ENCODE results near the gene AGK. TPM values are rescaled to one million over a fixed set of nuclear protein-coding genes. Genes with fewer than 3 reads are reported as not detected.

AGK gene
- total RNA-seq, 1 donor from 2014 or later, result 46.5 TPM

DNA sequence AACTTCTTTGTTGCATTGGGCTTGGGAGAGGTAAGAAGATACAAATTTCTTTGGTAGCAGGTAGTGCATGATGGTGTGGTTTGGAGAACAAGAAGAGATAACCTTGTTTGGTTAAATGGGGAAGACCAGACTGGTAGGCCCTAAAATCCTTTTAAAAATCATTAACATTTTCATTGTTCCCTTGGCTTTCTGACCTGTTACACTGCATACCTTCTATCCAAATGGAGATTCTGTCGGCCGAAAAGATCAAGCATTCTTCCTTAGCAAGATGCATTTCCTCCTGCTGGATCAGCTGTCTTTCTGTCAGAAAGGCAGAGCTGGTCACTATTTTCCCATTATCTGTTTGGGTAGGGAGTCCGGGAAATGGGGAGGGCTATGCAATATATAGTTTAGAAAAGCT is 33.7 kb downstream of the AGK start:
- DNase-seq (ENCODE audit: low spot score in 2 of 2) (no peak), FAIRE-seq (no peak)

DNA sequence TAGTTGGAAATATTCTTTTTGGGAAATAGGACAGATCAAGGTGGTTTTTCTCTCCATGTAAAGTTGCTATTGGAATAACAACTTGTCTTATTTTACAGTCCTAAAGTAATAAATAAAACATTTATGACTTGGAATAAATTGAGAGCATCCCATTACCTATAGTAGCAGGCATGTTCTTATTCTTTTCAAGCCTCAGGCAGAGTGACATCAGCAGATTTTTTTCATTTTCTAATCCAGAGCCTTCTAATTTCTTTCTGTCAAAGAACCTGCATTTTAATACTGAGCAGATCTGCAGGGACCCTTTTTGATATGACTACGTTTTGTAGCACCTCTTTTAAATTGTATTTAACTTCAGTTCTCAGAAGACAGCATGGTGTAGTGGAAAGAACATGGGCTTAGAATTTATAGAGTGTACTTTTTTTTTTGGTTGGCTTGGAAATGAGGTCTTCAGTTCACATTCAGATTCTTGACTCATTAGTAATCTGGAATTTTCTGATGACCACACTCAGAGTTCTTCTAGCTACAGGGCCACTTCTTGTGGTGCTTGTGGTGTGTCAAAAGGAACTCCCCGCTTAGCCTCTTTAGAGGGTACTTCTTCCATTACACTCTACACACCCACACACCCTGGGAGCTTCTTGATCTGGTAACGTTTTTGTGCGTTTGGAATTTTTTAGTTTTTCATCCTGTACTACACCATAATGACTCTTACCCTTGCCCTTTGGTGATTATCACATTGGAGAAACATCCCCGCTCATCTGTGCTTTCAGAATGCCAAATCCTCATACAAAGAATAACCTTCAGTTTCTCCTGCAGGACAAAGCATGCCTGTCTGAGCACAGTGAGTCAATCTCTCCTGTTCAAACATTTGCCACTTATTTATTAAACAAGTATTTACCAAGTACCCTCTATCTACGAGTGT is 34.6 kb downstream of the AGK start:
- no peak for DNase-seq (ENCODE audit: low spot score in 2 of 2)
- FAIRE-seq, result no peak

DNA sequence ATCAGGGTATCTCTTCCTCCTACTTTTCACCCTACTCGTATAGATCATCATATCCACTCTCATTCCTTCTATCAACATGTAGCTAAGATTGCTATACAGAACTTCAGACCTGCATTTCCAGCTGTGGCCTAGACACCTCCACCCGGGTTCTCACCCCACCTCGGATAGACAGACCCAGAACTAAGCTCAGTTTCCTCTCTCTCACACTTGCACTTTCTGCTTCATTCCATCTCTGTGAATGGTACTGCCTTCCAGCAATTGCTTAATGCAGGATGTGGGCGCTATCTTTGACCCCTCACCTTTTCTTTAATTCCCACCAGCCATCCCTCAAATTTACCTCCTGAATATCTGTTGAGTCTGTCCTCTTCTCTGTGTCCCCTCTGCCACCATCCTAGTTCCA is 35.7 kb downstream of the AGK start:
- FAIRE-seq, result no peak
- no peak for DNase-seq (ENCODE audit: low spot score in 2 of 2)

DNA sequence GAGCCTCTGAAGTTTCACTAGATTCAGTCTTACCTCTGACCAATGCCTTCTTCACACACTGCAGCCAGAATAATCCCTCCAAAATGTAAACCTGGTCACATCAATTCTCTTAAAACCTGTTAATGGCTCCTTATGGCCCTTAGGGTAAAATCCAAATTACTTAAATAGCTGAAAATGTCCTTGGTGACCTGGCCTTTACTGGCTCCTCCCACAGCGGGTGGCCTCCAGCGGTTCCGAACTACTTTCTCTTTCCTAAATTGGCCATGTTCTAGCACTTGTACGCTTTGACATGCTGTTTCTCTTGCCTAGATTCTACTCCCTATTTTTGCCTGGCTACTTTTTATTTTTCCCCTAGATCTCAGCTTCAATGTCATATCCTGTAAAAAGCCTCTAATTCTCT is 36.1 kb downstream of the AGK start:
- no peak for FAIRE-seq
- DNase-seq (ENCODE audit: low spot score in 2 of 2), result no peak

DNA sequence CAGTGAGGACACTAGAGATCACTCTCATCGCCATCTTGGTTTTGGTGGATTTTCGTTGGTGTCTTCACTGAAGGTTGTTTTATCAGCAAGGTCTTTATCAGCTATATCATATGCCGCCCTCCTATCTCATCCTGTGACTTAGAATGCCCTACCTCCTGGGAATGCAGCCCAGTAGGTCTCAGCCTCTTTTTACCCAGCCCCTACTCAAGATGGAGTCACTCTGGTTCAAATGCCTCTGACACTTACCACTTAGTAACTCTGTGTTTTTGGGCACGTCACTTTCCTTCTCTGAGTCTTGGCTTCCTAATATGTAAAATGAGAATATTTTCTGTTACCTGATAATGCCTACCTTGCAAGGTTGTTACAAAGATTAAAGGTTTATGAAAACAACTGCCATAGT is 37.7 kb downstream of the AGK start:
- DNase-seq (ENCODE audit: low spot score in 2 of 2) (no peak), FAIRE-seq (no peak)

DNA sequence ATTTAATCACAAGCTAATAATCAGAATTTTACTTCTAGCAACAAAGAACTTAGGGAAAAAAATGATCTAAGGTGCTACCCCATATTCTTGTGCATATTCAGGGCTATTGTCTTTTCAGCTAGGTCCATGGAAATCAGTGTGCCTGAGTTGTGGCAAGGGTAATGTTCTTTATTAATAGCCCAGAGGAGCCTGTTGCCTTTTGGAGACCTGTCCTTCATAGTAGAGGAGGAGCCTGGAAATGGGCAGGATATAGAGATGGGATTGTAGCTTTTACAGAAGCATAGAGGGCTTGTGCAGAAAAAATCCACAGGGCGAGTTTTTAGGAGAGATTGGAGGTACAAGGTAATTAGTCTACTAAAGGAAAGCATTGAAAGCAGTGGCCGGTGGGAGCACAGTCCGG is 38.9 kb downstream of the AGK start:
- no peak for FAIRE-seq
- no peak for DNase-seq (ENCODE audit: low spot score in 2 of 2)

DNA sequence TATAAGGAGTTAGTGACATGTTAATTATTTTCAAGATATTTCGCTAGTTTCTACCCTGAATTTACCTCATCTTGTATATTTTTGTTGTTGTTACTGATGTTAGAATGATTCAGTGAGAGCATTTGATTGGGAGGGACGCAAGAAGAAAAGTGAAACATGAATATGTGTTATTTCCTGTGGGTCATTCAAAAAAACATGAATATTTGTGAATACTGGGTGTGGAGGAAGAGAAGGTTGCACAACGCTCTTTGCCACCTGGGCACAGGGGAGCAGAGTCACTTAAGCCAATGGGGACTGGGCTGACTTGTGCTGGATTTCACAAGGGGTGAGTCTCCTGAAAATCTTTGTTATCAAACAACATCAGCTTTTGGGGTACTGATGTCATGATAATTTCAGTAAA is 39.5 kb downstream of the AGK start:
- FAIRE-seq (no peak), DNase-seq (ENCODE audit: low spot score in 2 of 2) (no peak)

DNA sequence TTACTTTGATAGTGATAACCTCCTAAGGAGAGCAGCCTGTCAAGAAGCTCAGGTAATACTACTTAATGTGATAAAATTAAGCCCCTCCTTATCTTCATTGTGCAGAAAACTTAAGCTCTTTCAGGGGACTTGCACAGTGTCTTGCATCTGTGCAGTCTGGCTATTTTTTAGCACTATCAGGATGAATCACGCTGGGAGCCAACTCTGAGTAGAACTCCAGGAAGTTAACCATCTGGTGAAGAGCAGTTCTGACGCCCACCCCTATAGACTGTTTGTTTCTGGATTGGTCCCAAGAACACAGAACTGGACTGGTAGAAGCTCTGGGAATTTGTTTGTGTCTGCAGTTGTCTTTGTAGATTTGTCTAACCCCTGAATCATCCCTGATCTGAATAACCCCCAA is 41.9 kb downstream of the AGK start:
- DNase-seq (ENCODE audit: low spot score in 2 of 2) (no peak), FAIRE-seq (no peak)

DNA sequence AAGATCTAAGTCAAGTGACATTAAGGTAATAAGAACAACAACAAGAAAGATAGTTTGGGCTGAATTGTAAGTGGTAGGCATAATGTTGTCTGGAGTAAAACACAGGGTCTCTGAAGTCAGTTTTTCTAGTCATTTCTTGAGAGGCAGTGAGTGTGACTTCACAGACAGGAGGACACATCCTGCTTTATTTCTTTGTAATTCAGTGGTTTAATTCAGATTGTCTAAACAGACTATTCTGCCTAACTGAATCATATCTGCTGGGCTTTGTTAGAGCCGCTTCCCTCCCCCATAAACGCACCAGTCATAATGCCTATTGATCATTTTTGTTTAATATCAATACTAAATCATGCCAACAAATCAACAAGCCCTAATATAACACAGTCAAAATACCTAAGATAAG is 46.8 kb downstream of the AGK start:
- FAIRE-seq (no peak), DNase-seq (ENCODE audit: low spot score in 2 of 2) (no peak)

DNA sequence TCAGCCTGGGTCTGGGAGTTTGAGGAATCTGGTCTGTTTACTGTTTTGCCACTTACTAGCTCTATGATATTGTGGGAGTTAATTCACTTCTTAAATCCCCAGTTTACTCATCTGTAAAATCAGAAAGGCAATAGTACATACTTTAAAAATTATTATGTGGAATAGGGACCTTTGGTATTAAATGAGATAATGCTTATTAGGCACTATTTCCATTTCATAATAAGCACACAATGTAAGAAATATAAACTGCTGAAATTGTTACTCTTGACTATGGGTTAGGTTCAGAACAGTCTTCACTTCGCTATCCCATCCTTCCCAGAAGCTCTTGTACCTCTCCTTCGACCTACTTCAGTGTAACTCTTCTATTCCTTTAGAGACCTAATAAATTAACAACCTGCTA is 47.2 kb downstream of the AGK start:
- no peak for FAIRE-seq
- no peak for DNase-seq (ENCODE audit: low spot score in 2 of 2)

DNA sequence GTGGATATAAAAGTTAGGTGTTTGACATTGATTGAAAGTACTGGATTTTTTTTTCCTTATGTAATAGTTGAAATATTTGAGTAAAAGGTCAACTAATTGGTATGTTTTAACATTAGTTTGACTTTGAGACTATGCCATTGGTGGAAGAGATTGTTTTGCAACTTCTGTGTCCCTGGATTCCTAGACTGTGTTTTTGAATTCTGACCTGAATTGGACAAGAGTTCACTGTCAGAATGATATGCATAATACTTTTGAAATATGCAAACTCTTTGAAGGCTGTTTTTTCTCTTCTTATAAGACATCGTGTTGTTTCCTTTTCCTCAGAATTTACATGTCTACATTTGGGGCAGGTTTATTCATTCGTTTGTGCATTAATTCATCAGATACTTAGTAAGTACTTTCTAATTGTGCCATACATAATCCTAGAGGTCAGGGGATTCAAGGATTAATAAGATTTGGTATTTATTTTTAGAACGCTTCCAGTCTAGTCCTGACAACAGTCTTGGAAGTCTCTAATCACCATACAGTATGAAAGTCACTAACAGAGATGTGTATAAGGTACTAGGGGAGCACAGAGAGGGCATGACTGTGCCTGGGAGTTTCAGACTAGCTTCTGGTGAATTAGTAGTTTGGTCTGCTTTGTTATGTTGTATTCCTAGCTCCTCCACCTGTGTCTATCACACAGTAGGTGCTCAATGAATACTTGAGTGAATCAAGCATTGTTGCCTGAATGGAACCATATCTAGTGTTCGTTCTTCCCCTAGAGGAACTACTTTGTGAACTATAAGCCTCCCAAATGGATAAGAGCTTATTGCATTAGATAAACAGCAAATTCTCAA is 49.2 kb downstream of the AGK start:
- FAIRE-seq, result no peak

DNA sequence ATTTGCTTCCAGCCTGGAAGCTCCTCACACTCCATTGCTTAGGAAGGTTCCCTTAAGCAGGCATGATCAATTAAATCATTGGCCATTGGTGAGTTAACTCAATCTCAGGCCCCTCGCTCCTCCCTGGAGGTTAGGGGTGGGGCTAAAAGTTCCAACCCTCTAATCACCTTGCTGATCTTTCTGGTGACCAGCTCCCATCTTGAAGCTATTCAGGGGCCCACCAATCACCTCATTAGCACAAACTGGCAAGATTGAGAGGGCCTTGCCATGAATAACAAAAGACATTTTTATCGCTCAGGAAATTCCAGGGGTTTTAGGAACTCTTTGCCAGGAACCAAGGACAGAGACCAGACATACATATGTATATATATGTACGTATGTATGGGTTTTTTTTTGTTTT is 58.4 kb downstream of the AGK start:
- DNase-seq (ENCODE audit: low spot score in 2 of 2), result no peak
- FAIRE-seq, result no peak

More for the DNA sequence above, 49.2 kb downstream of the AGK start:
- DNase-seq (ENCODE audit: low spot score in 2 of 2), result no peak

DNA sequence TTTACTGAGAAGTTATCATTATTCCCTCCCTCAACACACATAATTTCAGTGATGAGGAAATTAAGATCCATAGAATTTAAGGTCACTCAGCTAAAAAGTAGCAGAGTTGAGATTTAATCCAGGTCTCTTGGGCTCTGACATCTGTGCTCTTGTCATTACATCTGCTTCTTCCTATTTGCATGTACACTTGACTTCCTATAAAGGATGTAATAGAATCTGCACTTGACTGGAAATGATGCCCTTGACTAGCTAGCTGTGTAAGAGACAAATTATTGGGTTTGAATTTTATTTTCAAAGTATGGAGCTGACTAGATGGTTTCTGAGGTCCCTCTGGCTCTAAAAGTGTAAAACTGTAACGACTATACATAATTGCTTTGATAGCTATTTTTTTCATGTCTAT is 59.5 kb downstream of the AGK start:
- FAIRE-seq, result no peak
- no peak for DNase-seq (ENCODE audit: low spot score in 2 of 2)

DNA sequence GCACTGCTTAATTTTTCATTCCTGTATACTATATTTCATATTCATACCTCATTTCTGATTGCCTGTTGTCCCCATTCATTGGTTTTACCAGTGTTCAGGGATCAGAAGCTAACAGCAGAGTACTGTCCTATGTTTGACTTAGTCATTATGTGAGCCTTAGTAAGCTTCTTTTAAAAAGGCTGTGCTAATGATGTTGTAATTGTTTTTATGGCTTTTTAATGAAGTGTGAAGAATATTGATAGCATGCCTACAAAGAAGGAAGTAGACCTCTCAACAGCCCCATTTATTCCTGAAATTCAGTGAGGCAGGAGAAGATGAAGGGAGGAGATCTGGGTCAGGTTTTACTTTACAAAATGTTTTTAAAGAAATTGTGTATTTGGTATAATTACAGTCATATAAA is 61.7 kb downstream of the AGK start:
- no peak for DNase-seq (ENCODE audit: low spot score in 2 of 2)

DNA sequence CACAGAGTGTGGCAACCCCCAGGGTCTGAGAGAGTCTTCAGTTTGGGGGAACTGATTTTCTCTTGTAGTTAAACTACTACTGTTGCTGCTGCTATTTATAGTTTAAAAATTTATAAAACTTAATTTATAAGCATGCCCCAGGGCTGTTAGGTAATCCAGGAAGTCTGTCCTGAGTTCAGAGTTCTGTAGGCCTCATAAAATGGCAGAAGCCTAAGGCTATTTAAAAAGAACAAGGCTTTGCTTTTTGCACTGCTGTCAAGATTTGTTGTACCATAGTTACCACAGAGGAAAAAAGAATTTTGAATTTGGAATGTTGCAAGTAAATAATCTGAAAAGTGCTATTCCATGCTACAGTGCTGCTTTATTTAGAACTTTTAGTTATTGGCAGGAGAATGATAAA is 66.1 kb downstream of the AGK start:
- DNase-seq (ENCODE audit: low spot score in 2 of 2) (no peak), FAIRE-seq (no peak)

More for the DNA sequence above, 61.7 kb downstream of the AGK start:
- no peak for FAIRE-seq

DNA sequence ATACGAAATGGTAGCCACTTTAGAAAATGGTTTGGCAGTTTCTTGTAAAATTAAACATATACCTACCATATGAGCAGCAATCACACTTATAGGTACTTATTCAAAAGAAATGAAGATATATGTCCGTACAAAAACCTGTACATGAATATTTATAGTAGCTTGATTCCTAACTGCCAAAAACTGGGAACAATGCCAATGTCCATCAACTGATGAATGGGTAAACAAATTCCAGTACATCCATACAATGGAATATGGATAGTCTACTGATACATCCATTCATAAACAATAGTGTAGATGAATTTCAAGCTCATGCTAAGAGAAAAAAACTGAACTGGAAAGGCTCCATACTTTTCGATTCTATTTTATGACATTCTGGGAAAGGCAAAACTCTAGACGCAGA is 68.5 kb downstream of the AGK start:
- FAIRE-seq (no peak), DNase-seq (ENCODE audit: low spot score in 2 of 2) (no peak)

DNA sequence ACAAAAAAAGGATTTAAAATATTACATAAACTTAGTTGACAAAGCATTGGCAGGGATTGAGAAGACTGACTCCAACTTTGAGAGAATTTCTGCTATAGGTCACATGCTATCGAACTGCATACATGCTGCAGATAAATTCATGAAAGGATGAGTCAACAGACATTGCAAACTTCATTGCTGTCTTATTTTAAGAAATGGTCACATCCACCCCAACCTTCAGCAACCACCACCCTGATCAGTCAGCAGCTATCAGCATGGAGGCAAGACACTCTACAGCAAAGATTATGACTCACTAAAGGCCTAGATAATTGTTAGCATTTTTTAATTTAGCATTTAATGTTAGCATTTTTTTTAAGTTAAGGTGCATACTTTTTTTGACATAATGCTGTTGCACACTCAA is 73.6 kb downstream of the AGK start:
- FAIRE-seq, result no peak

DNA sequence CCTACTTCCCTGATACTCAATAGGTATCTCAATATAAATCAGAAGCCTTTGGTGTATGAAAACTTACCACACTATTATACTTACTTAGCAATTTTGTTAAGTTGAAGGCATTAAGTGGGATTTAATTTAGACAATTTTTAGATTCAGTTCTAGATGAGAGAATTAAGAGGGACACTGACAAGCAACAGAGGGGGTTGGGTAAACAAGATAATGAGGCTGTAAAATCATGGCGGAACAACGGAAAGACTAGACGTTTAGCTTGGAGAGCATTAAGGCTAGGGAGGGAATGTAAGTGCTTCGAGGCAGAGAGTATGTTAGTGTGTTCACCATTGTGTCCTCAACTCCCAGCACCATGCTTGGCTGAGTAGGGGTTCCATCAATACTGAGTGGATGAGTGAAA is 79.4 kb downstream of the AGK start:
- DNase-seq (ENCODE audit: low spot score in 2 of 2) (no peak), FAIRE-seq (no peak)

More for the DNA sequence above, 73.6 kb downstream of the AGK start:
- no peak for DNase-seq (ENCODE audit: low spot score in 2 of 2)

DNA sequence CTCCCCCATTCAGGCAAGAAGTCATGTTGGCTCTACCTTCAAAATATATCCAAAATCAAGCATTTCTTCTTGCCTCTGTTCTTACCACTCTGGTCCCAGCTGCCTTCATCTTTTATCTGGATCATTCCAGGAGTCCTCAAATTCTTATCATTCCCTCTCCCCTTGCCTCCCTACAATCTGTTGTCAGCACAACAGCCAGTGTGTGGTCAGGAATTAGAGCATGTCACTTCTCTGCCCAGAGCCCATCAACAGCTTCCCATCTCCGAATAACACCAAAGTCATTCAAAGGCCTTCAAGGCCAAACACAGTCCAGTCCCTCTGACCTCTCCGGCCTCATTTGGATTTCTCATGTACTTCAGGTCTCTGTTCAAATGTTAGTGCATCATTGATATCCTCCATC is 80.3 kb downstream of the AGK start:
- no peak for DNase-seq (ENCODE audit: low spot score in 2 of 2)
- FAIRE-seq, result no peak

DNA sequence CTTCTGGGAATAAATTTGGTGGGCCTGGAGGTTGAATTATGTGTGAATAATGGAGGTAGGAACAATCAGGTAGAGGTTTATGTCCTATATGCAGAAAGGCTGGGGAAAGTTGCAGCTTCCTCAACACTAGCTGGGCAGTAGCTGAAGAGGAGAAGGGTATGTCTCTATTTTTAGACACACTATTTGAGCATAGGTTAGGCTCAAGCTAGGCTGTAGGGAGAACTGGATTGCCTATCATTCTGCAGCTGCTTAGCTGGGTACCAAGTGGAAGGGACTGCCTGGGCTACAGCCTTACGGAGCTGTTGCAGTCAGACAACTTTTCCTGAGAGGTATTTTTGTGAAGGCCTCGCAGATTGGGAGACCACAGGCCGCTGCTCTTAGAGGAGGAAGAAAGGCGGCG is 82.9 kb downstream of the AGK start:
- no peak for DNase-seq (ENCODE audit: low spot score in 2 of 2)
- FAIRE-seq, result no peak

DNA sequence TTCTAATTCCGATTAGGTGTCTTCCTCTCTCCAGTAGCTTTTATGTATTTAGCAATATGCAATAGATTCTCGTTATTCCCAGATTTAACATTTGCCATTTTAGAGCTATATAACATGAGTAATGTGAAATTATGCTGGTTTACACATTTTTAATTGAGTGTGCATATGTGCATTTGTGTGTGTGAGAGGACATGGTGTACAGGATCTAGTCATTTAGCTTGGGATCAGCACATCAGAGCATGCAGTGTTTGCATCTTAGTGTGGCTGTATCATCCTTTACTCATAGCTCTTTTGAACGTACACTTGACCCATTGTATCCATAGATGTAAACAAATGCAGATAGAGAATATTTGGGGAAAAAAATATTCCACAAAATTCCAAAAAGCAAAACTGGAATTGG is 84.8 kb downstream of the AGK start:
- FAIRE-seq (no peak), DNase-seq (ENCODE audit: low spot score in 2 of 2) (no peak)

Measured in frontal cortex (tissue), 4 donors.